K562 (cell line): ENCODE measurements around the gene NFIC. TPM values are rescaled to one million over a fixed set of nuclear protein-coding genes. Genes with fewer than 3 reads are reported as not detected.
A peak's percentile ranks its signal among the peaks of the same experiment; 100 is the strongest.

Source experiments
- ATAC-seq: fragments of 200-7000 bp; cut with Tn5 transposase; 3 replicates; pipeline ENCODE4 v1.9.1; 2020; ENCODE audit warnings: moderate library complexity
- BruUV-seq: library from RNA; stranded (reverse); fragments of 400-500 nt; replicated peaks from 2 replicates; lab custom pipeline; 2021; lab: Mats Ljungman, UMichigan
- CTCF ChIA-PET: fragments of 300-600 bp; formaldehyde crosslinking; extraction: SDS; loops from one replicate; lab custom pipeline; 2021; ENCODE audit warnings: low intra/inter-chr PET ratio; lab: Yijun Ruan, JAX
- POLR2A ChIA-PET: fragments of 300-600, 350-650 bp; sonication (Branson Sonifier 250); formaldehyde crosslinking; extraction: SDS; loops from one replicate; lab custom pipeline; 2021; ENCODE audit warnings: antibody characterized with exemption, inconsistent platforms; lab: Yijun Ruan, JAX
- DNase-seq, 4 experiments: peaks; one replicate each; pipeline versions ENCODE4 v3.0.0 to v3.0.0-alpha.2; 2011 to 2018; ENCODE audit warnings: low spot score in 3 of 4, mixed read lengths in 3 of 4; ENCODE audit errors: extremely low read depth in 1 of 4
- FAIRE-seq: peaks from 2 replicates; lab custom pipeline; 2011; peaks lifted over from hg19 to GRCh38; lab: Jason Lieb, UNC
- H2AFZ ChIP-seq: 2 replicates; pipeline ENCODE4 v1.6.0; 2011; ENCODE audit warnings: low read depth, low read length, control low read depth, inconsistent platforms
- H3K27ac ChIP-seq: fragments of 200-600 bp; 3 replicates; pipeline ENCODE4 v1.8.0; 2011; ENCODE audit warnings: low read depth, mild to moderate bottlenecking, control low read depth, inconsistent platforms, low read length, moderate library complexity, mixed read lengths; ENCODE audit errors: extremely low read depth
- H3K27me3 ChIP-seq, 2 experiments: fragments of 300-600 bp in 1 of 2; 2 replicates in 1 of 2; 3 replicates in 1 of 2; pipeline versions ENCODE4 v1.6.0 to v1.8.0; 2011; ENCODE audit warnings: inconsistent platforms in 2 of 2, low read length in 2 of 2, mild to moderate bottlenecking in 1 of 2, mixed read lengths in 1 of 2, moderate library complexity in 1 of 2; ENCODE audit not compliant: control insufficient read depth in 2 of 2, insufficient read depth in 2 of 2
- H3K36me3 ChIP-seq: fragments of 300-600 bp; 3 replicates; pipeline ENCODE4 v1.8.0; 2011; ENCODE audit warnings: mild to moderate bottlenecking, low read length, inconsistent platforms; ENCODE audit not compliant: control insufficient read depth, insufficient read depth
- H3K4me1 ChIP-seq, 2 experiments: fragments of 200-600 bp in 1 of 2; replicated peaks in 1 of 2; 2 replicates in 1 of 2; 3 replicates in 1 of 2; pipeline versions ENCODE4 v1.5.1 to v1.8.0; 2011; ENCODE audit warnings: inconsistent platforms in 2 of 2, low read length in 2 of 2, mild to moderate bottlenecking in 1 of 2, mixed read lengths in 1 of 2, moderate library complexity in 1 of 2; ENCODE audit not compliant: control insufficient read depth in 2 of 2, insufficient read depth in 2 of 2
- H3K4me2 ChIP-seq: 2 replicates; pipeline ENCODE4 v1.6.1; 2011; ENCODE audit warnings: low read length, control low read depth, inconsistent platforms, mixed read lengths; ENCODE audit not compliant: insufficient read depth
- H3K4me3 ChIP-seq: fragments of 200-600 bp; sonication (generic), shearing (Covaris generic); 2 replicates; pipeline ENCODE4 v1.5.1; 2016; ENCODE audit warnings: control low read depth, inconsistent platforms
- H3K79me2 ChIP-seq: fragments of 200-600 bp; 3 replicates; pipeline ENCODE4 v1.8.0; 2011; ENCODE audit warnings: low read length, inconsistent platforms; ENCODE audit not compliant: control insufficient read depth, insufficient read depth
- H3K9ac ChIP-seq, 2 experiments: 2 replicates each; pipeline versions ENCODE4 v1.6.0 to v1.6.1; 2011; ENCODE audit warnings: low read depth in 2 of 2, low read length in 2 of 2, control low read depth in 1 of 2, inconsistent platforms in 1 of 2, mild to moderate bottlenecking in 1 of 2, mixed read lengths in 1 of 2; ENCODE audit not compliant: insufficient read depth in 1 of 2
- H3K9me1 ChIP-seq: one replicate; pipeline ENCODE4 v1.6.0; 2011; ENCODE audit warnings: inconsistent platforms, mild to moderate bottlenecking, low read length, moderate library complexity; ENCODE audit not compliant: control insufficient read depth, insufficient read depth
- H3K9me3 ChIP-seq: replicated peaks from 2 replicates; pipeline ENCODE4 v1.5.1; 2011; ENCODE audit warnings: low read depth, low read length, inconsistent platforms; ENCODE audit not compliant: control insufficient read depth, insufficient read depth
- H4K20me1 ChIP-seq: replicated peaks from 2 replicates; pipeline ENCODE4 v1.6.1; 2011; ENCODE audit warnings: low read length, inconsistent platforms, mixed read lengths; ENCODE audit not compliant: control insufficient read depth, insufficient read depth
- CREBBP ChIP-seq: IDR thresholded peaks from one replicate; pipeline ENCODE4 v1.6.1; 2012; ENCODE audit warnings: low read depth, mild to moderate bottlenecking, control low read depth, inconsistent platforms, low read length
- EHMT2 ChIP-seq: fragments of 450-650 bp; IDR thresholded peaks from 2 replicates; pipeline ENCODE4 v1.6.1; 2018; ENCODE audit warnings: antibody characterized with exemption
- ELF4 ChIP-seq: fragments of 450-650 bp; formaldehyde crosslinking; IDR thresholded peaks from 2 replicates; pipeline ENCODE4 v1.4.0; 2022; ENCODE audit warnings: missing genetic modification characterization
- GATAD2A ChIP-seq: fragments of 450-650 bp; IDR thresholded peaks from 2 replicates; pipeline ENCODE4 v1.6.1; 2017
- HDAC1 ChIP-seq, 2 experiments: fragments of 450-650 bp; IDR thresholded peaks; 2 replicates each; pipeline ENCODE4 v1.6.1; 2016 to 2017; ENCODE audit warnings: inconsistent platforms in 1 of 2, mild to moderate bottlenecking in 1 of 2, moderate library complexity in 1 of 2
- MCM3 ChIP-seq: fragments of 450-650 bp; IDR thresholded peaks from 2 replicates; pipeline ENCODE4 v1.6.1; 2016
- MTA1 ChIP-seq: fragments of 450-650 bp; IDR thresholded peaks from 2 replicates; pipeline ENCODE4 v1.6.1; 2017; ENCODE audit warnings: borderline replicate concordance
- PHB2 ChIP-seq: fragments of 450-650 bp; IDR thresholded peaks from 2 replicates; pipeline ENCODE4 v1.6.1; 2017; ENCODE audit warnings: low read depth
- RBM34 ChIP-seq: fragments of 200-400 bp; formaldehyde crosslinking; IDR thresholded peaks from 2 replicates; pipeline ENCODE4 v1.6.1; 2018; ENCODE audit warnings: low read length, borderline replicate concordance; ENCODE audit not compliant: insufficient read depth
- STAT5B ChIP-seq: fragments of 250-450 bp; sonication (Bioruptor Pico); IDR thresholded peaks from 2 replicates; pipeline ENCODE4 v1.8.0; 2021; ENCODE audit warnings: mild to moderate bottlenecking, inconsistent platforms
- TSC22D4 ChIP-seq: fragments of 450-650 bp; IDR thresholded peaks from 2 replicates; pipeline ENCODE4 v1.6.1; 2016; ENCODE audit warnings: missing genetic modification characterization, missing biosample characterization, control low read depth
- ZNF232 ChIP-seq: sonication (generic); formaldehyde crosslinking; IDR thresholded peaks from 2 replicates; pipeline ENCODE4 v1.8.0; 2022; ENCODE audit warnings: mild to moderate bottlenecking, missing genetic modification reagents
- ZNF77 ChIP-seq: fragments of 250-450 bp; sonication (Bioruptor Pico); IDR thresholded peaks from 2 replicates; pipeline ENCODE4 v1.5.0; 2020
- WGBS: fragments of 100-300 bp; shearing (Covaris generic); methylation state at CpG from one replicate; pipeline ENCODE4 v1.1.6; 2016; ENCODE audit warnings: low coverage, mixed read lengths; ENCODE audit not compliant: insufficient coverage; ENCODE audit errors: missing lambda C conversion rate; 5-methylcytosine and 5-hydroxymethylcytosine counted together
- in situ Hi-C: fragments of 300-500 bp; cut with MboI; formaldehyde crosslinking; loops from 4 replicates; pipeline ENCODE4 v1.15.0; 2018; ENCODE audit warnings: inconsistent platforms, mixed read lengths
- intact Hi-C: fragments of 100-400 bp; cut with micrococcal nuclease; formaldehyde crosslinking; loops from 2 replicates; pipeline ENCODE4 v1.14.2; 2022
- polyA plus RNA-seq, 8 experiments: library from polyadenylated mRNA; depleted of rRNA in 4 of 8; stranded (reverse) in 5 of 8; unstranded in 3 of 8; fragments of >200 nt; fragmentation: Nextera tagmentation in 2 of 8; fragmentation: Illumina TruSeq in 1 of 8; extraction: Ambion mirVana in 2 of 8; extraction: Trizol in 1 of 8; gene quantifications; 2 replicates each; pipeline versions ENCODE4 v1.2.1 to v1.2.3, GENCODE V29; 2011 to 2014; ENCODE audit warnings: inconsistent platforms in 1 of 8, missing spikeins in 1 of 8
- total RNA-seq, 7 experiments: library from RNA; depleted of rRNA in 6 of 7; stranded (reverse); fragments of >200 nt in 6 of 7; fragmentation: Illumina TruSeq in 2 of 7; extraction: Trizol in 2 of 7; gene quantifications; 2 replicates each; pipeline versions ENCODE4 v1.2.1 to v1.2.3, GENCODE V29; 2011 to 2021; ENCODE audit warnings: low replicate concordance in 1 of 7
- TF ChIP-seq, protein P1 (sequence below): fragments of 450-650 bp; IDR thresholded peaks from 2 replicates; pipeline ENCODE4 v1.6.1; 2016; ENCODE audit warnings: antibody characterized with exemption

The NFIC gene
- total and polyA plus RNA-seq, 9 of the 15 experiments (the other 6 are each of a cell fraction or from before 2014, with no cell fraction given) = 0.71 to 62.1 (median 6.9) TPM

DNA sequence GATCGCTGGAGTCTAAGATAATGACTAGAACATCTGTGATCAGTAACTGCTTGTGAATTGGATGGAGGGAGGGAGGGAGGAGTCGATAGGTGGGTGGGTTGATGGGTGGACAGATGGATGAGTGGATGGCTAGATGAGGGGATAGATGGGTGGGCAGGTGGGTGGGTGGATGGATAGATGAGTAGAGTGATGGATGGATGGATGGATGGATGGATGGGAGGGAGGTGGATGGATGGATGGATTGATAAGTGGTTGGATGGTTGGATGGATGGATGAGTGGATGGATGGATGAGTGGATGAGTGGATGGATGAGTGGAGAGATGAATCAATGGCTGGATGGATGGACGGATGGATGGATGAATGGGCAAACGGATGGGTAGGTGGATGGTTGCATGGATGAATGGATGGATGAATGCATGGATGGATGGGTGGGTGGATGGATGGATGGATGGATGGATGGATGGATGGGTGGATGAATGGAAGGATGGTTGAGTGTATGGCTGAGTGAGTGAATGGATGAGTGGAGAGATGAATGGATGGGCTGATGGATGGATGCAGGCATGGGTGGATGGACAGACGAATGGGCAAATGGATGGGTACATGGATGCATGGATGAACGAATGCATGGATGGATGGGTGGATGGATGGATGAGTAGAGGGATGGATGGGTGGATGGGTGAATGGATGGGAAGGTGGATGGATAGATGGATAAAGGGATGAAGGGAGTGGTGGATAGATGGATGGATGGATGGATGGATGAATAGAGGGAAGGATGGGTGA, 44.0 kb upstream of the NFIC start:
- H3K79me2 ChIP-seq = no peaks in the 10 kb centered on the region
- peaks cover 5% of the 10 kb centered on the region; the same call in 1 of the 2 replicates for H4K20me1 ChIP-seq
- H3K27ac ChIP-seq = no peak overlapping the region
- in situ Hi-C loops = loop anchor here (10.0 kb wide), 1 partner anchor 382 kb away; the partner anchor contains the start of genes PIP5K1C and TJP3
- peaks cover 0 to 9% of the 10 kb centered on the region in 2 experiments; a peak in 3 of 5 replicates for H3K4me1 ChIP-seq
- H3K9me3 ChIP-seq = no peaks in the 10 kb centered on the region; the same call in 1 of the 2 replicates
- POLR2A ChIA-PET = no interaction called here
- no peak overlapping the region for H3K4me3 ChIP-seq
- no peak overlapping the region for H2AFZ ChIP-seq
- CTCF ChIA-PET = no interaction called here
- no TSS peak for BruUV-seq
- FAIRE-seq = no peak
- no peaks in the 10 kb centered on the region for H3K9me1 ChIP-seq
- no peaks in the 10 kb centered on the region; a peak in 1 of 5 replicates for H3K27me3 ChIP-seq
- H3K36me3 ChIP-seq = no peaks in the 10 kb centered on the region
- TF ChIP-seq ELF4 (CRISPR knock-in tag) = no peak
- TF ChIP-seq MTA1 = 0 out of 2 replicates have a peak, but pooled peaks have one; percentile 32
- TF ChIP-seq ZNF232 = no peak
- TF ChIP-seq TSC22D4 (tag) = 0 out of 2 replicates have a peak, but pooled peaks have one; percentile 70
- no peak for TF ChIP-seq STAT5B
- TF ChIP-seq CREBBP = peak; percentile 13
- TF ChIP-seq RBM34 = no peak
- TF ChIP-seq GATAD2A = 0 out of 2 replicates have a peak, but pooled peaks have one; percentile 17
- TF ChIP-seq, protein P1, sequence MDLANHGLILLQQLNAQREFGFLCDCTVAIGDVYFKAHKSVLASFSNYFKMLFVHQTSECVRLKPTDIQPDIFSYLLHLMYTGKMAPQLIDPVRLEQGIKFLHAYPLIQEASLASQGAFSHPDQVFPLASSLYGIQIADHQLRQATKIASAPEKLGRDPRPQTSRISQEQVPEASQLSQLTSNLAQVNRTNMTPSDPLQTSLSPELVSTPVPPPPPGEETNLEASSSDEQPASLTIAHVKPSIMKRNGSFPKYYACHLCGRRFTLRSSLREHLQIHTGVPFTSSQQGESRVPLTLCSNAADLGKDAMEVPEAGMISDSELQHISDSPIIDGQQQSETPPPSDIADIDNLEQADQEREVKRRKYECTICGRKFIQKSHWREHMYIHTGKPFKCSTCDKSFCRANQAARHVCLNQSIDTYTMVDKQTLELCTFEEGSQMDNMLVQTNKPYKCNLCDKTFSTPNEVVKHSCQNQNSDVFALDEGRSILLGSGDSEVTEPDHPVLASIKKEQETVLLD = 0 out of 2 replicates have a peak, but pooled peaks have one; percentile 67
- peak in 1 of 2 experiments; percentile 56; a peak in 2 of 4 replicates for TF ChIP-seq HDAC1 (IDR thresholded peaks at IDR 0.05)
- TF ChIP-seq PHB2 = no peak
- TF ChIP-seq EHMT2 = peak; percentile 87
- TF ChIP-seq ZNF77 (CRISPR knock-in tag) = no peak
- TF ChIP-seq MCM3 = no peak
- H3K4me2 ChIP-seq = no peak overlapping the region
- no peak for DNase-seq
- WGBS = 2% methylated on average over 5 of the region's 6 CpGs
- intact Hi-C loops = loop anchor here (10.0 kb wide), 1 partner anchor 382 kb away; the partner anchor contains the start of genes PIP5K1C and TJP3
- no peak for ATAC-seq
- no peak overlapping the region for H3K9ac ChIP-seq
